Measurements from ENCODE around the gene CPNE5. TPM values are rescaled to one million over a fixed set of nuclear protein-coding genes. Genes with fewer than 3 reads are reported as not detected.
A peak's percentile ranks its signal among the peaks of the same experiment; 100 is the strongest.

Gene CPNE5
- total and polyA plus RNA-seq, 12 donors, result 0.26 to 3.5 (median 1.1) TPM; not detected in 1

DNA sequence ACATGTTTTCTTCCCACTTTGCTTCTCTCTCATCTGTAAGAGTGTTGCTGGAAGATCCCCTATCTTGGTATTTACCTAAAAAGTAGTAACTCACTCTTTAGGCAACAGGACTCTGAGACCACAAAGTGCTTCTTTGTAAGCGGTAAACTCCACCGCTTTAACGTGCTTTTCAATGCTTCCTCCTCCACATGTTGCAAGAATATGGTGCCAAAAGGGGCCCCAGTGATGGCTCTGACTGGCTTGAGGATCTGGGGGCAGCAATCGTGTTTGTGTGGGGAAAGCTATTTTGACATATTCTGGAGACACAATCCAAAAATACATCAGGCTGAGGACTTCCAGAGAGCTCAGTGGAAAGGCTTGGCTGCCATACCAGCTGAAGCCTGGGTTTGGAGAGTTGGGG lies 12.4 kb upstream of the CPNE5 start:
- no peak for DNase-seq
- intact Hi-C loops (cut with DNase I), result loop anchor here in 1 of 2 donors (5.0 kb wide), 1 partner anchor 84 kb away; no protein-coding TSS in a partner anchor
- no peaks in the 10 kb centered on the region for H3K36me3 ChIP-seq (replicated peaks in 1 of 2)
- H3K4me1 ChIP-seq (replicated peaks in 1 of 2), result peaks cover 3 to 26% of the 10 kb centered on the region in 2 donors
- TF ChIP-seq, protein P1, sequence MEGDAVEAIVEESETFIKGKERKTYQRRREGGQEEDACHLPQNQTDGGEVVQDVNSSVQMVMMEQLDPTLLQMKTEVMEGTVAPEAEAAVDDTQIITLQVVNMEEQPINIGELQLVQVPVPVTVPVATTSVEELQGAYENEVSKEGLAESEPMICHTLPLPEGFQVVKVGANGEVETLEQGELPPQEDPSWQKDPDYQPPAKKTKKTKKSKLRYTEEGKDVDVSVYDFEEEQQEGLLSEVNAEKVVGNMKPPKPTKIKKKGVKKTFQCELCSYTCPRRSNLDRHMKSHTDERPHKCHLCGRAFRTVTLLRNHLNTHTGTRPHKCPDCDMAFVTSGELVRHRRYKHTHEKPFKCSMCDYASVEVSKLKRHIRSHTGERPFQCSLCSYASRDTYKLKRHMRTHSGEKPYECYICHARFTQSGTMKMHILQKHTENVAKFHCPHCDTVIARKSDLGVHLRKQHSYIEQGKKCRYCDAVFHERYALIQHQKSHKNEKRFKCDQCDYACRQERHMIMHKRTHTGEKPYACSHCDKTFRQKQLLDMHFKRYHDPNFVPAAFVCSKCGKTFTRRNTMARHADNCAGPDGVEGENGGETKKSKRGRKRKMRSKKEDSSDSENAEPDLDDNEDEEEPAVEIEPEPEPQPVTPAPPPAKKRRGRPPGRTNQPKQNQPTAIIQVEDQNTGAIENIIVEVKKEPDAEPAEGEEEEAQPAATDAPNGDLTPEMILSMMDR (IDR thresholded peaks at IDR 0.05), result no peak
- H3K9me3 ChIP-seq (replicated peaks in 1 of 3), result no peaks in the 10 kb centered on the region
- peak overlapping the region in 2 of 5 donors; percentile 12 to 14 for H3K27ac ChIP-seq
- no peaks in the 10 kb centered on the region for H3K27me3 ChIP-seq
- 61 to 75% (median 71%) methylated on average over 4 of the region's 4 CpGs for WGBS, 4 donors
- H3K4me3 ChIP-seq, result no peak overlapping the region

DNA sequence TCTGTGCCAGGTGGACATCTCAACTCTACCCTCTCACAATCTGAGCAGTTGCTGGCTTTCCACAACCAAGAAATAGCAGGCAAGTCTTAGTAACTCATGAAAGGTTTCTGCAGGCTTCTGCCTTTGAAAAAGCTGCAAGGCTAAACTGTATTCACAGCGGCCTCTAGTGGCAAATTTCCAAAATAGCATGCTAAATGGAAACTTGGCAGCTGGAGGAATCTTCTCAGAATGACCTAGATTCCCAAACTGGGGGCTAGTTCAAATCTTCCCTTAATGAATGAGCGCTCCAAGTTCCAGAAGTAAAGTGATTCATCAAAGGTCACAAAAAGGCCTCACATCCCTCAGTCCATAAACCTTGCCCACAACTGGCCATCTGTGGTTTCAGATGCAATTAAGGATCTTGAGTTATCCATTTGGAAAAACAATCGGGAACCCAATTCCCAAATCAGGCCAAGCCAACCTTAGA lies 11.9 kb upstream of the CPNE5 start:
- intact Hi-C loops (cut with DNase I), result loop anchor here in 1 of 2 donors (5.0 kb wide), 1 partner anchor 84 kb away; no protein-coding TSS in a partner anchor
- peak; percentile 61 to 85 (median 72) for DNase-seq
- H3K27me3 ChIP-seq, result no peaks in the 10 kb centered on the region
- TF ChIP-seq, protein P1 (IDR thresholded peaks at IDR 0.05), result peak; percentile 67 to 79 (median 73)
- TF ChIP-seq POLR2A (IDR thresholded peaks at IDR 0.05), result no peak
- H3K27ac ChIP-seq, result peak overlapping the region in 2 of 5 donors; percentile 12 to 14
- no peaks in the 10 kb centered on the region for H3K36me3 ChIP-seq (replicated peaks in 1 of 2)
- 35 to 44% (median 36%) methylated on average over 3 of the region's 3 CpGs for WGBS, 4 donors
- no peaks in the 10 kb centered on the region for H3K9me3 ChIP-seq (replicated peaks in 1 of 3)
- H3K4me3 ChIP-seq, result no peak overlapping the region
- peaks cover 0 to 22% of the 10 kb centered on the region in 2 donors for H3K4me1 ChIP-seq (replicated peaks in 1 of 2)

DNA sequence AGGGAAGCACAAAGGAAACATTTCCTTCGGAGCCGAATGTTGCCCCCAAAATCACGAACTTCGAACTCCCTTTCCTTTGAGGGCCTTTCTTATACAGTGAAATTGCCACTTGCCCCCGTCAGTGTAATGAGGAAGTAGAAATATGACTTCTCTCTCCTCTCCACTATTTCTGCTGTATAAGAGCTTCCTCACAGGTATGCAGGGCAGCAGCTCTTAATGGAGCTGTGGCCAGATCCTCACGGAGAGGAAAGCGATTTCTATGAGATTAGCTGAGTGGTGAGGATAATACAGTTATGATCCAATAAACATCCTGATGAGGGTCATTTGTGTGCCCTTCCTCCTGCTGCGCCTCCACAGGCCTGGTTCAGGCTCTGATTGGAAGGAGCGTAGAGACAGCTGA lies 10.8 kb upstream of the CPNE5 start:
- DNase-seq, result no peak
- intact Hi-C loops (cut with DNase I), result loop anchor here in 1 of 2 donors (5.0 kb wide), 1 partner anchor 83 kb away; no protein-coding TSS in a partner anchor
- Histone ChIP-seq H3K4me3 (no peak overlapping the region), H3K27ac (no peak overlapping the region), H3K9me3 (replicated peaks in 1 of 3) (no peaks in the 10 kb centered on the region), H3K27me3 (no peaks in the 10 kb centered on the region), H3K36me3 (replicated peaks in 1 of 2) (no peaks in the 10 kb centered on the region), H3K4me1 (replicated peaks in 1 of 2) (peaks cover 0 to 18% of the 10 kb centered on the region in 2 donors)
- WGBS, 4 donors, result 77 to 86% (median 82%) methylated on average over 9 of the region's 9 CpGs
- TF ChIP-seq, protein P1 (IDR thresholded peaks at IDR 0.05), result no peak
- no peak for TF ChIP-seq POLR2A (IDR thresholded peaks at IDR 0.05)

DNA sequence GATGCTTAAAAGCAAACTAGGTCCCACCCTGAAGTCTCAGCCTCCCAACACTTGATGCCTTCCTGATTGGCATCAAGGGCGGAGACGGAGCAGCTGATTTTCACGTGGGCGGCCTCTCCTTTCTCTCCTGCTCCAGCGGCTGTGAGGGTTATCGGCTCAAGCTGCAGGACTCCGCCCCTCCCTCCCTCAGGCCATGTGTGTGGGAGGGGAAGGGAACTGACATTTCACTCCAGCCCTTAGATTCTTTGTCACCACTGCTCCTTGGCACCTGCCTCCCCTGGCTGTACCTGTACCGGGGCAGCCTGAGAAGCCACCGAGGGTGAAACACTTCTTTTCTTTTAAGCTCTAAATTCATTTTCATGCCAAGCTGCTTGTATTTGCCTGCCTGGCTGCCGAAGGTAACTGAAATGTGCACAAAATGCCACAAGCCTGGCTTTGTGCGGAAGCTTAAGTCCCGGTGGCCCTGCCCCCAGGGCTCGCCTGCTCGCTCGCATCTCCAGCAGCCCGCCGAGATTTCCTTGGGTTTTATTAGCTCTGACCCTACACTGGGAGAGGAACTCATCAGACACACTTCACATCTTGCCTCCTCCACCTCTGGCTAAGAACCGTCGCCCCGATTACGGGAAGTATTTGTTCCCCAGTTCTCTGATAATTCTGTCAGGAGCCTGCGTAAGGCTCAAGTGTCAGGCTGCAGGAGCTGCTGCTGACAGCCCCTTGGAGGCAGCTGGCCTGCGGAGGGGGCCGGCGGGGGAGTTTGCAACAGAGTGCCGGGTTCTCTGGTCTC lies 9.6 kb upstream of the CPNE5 start:
- Histone ChIP-seq H3K27me3 (no peaks in the 10 kb centered on the region), H3K9me3 (replicated peaks in 1 of 3) (no peaks in the 10 kb centered on the region), H3K27ac (no peak overlapping the region), H3K4me1 (replicated peaks in 1 of 2) (peaks cover 0 to 18% of the 10 kb centered on the region in 2 donors), H3K36me3 (replicated peaks in 1 of 2) (no peaks in the 10 kb centered on the region), H3K4me3 (no peak overlapping the region)
- TF ChIP-seq, protein P1 (IDR thresholded peaks at IDR 0.05), result no peak
- no peak for TF ChIP-seq POLR2A (IDR thresholded peaks at IDR 0.05)
- 55 to 67% (median 58%) methylated on average over 23 to 26 of the region's 26 CpGs for WGBS, 4 donors
- intact Hi-C loops (cut with DNase I), result loop anchor here in 1 of 2 donors (5.0 kb wide), 1 partner anchor 82 kb away; no protein-coding TSS in a partner anchor
- peak in 1 of 7 donors; percentile 73 for DNase-seq

All from adrenal gland (tissue), 12 donors.